ENCODE measurements around the gene EPHB2.

- TF ChIP-seq POLR2AphosphoS5 (IDR thresholded peaks at IDR 0.05) (no peak), POLR2A (IDR thresholded peaks at IDR 0.05) (no peak), EP300 (IDR thresholded peaks at IDR 0.05) (no peak)
- TF ChIP-seq, protein P1, sequence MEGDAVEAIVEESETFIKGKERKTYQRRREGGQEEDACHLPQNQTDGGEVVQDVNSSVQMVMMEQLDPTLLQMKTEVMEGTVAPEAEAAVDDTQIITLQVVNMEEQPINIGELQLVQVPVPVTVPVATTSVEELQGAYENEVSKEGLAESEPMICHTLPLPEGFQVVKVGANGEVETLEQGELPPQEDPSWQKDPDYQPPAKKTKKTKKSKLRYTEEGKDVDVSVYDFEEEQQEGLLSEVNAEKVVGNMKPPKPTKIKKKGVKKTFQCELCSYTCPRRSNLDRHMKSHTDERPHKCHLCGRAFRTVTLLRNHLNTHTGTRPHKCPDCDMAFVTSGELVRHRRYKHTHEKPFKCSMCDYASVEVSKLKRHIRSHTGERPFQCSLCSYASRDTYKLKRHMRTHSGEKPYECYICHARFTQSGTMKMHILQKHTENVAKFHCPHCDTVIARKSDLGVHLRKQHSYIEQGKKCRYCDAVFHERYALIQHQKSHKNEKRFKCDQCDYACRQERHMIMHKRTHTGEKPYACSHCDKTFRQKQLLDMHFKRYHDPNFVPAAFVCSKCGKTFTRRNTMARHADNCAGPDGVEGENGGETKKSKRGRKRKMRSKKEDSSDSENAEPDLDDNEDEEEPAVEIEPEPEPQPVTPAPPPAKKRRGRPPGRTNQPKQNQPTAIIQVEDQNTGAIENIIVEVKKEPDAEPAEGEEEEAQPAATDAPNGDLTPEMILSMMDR (IDR thresholded peaks at IDR 0.05) = no peak
Measured at GRCh38 chr1:22903113-22903512, 192.5 kb downstream of the EPHB2 start.

All from suprapubic skin (tissue), 4 donors.